ENCODE data around the gene PCMTD2. TPM values are rescaled to one million over a fixed set of nuclear protein-coding genes. Genes with fewer than 3 reads are reported as not detected.

Gene PCMTD2
- total and polyA plus RNA-seq, 10 of the 15 experiments (the other 5 are each of a cell fraction or from before 2014, with no cell fraction given), result 6.8 to 36.8 (median 16.5) TPM

DNA sequence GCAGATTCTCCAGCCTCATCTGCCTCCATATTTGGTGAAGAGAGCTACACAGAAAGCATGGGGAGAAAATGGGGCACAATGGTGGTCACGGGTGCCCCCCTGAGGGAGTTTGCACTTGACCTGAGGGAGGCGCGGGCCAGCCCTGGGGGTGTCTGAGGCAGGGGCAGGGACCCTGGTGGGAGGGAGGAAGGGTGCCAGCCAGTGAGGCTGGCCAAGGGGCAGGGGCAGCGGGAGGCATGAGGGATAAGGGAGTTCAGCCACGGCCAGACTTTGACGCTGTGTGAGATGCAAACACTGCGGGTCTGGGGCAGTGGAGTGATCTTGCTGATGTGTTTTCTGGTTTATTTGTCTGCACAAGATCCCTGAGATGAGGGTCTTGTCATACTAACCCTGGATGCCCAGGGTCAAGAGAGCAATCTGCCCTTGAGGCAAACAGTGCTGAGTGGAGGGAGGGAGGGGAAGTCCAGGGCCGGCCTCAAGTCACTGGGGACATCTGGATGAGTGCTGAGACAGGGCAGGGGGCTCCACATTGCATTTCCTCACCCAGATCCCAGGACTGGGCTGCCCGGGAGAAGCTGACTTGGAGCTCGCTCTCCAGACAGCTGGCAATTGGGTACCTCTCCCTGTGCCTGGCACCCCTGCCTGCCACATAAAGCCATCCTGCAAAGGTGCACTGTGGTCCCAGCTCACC lies 8.8 kb upstream of the PCMTD2 start:
- no peak for TF ChIP-seq ETV6 (conservative IDR thresholded peaks at IDR 0.05 in 1 of 2, IDR thresholded peaks at IDR 0.05 in 1 of 2; ENCODE audit: borderline replicate concordance in 1 of 2, low read depth in 1 of 2)
- no peak for TF ChIP-seq RBBP5 (conservative IDR thresholded peaks at IDR 0.05)
- no peak for TF ChIP-seq ATF7 (IDR thresholded peaks at IDR 0.05; ENCODE audit: low read depth)
- TF ChIP-seq, protein P1, sequence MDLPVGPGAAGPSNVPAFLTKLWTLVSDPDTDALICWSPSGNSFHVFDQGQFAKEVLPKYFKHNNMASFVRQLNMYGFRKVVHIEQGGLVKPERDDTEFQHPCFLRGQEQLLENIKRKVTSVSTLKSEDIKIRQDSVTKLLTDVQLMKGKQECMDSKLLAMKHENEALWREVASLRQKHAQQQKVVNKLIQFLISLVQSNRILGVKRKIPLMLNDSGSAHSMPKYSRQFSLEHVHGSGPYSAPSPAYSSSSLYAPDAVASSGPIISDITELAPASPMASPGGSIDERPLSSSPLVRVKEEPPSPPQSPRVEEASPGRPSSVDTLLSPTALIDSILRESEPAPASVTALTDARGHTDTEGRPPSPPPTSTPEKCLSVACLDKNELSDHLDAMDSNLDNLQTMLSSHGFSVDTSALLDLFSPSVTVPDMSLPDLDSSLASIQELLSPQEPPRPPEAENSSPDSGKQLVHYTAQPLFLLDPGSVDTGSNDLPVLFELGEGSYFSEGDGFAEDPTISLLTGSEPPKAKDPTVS (IDR thresholded peaks at IDR 0.05; ENCODE audit: low read depth, low read length), result no peak
- TF ChIP-seq, protein P2, sequence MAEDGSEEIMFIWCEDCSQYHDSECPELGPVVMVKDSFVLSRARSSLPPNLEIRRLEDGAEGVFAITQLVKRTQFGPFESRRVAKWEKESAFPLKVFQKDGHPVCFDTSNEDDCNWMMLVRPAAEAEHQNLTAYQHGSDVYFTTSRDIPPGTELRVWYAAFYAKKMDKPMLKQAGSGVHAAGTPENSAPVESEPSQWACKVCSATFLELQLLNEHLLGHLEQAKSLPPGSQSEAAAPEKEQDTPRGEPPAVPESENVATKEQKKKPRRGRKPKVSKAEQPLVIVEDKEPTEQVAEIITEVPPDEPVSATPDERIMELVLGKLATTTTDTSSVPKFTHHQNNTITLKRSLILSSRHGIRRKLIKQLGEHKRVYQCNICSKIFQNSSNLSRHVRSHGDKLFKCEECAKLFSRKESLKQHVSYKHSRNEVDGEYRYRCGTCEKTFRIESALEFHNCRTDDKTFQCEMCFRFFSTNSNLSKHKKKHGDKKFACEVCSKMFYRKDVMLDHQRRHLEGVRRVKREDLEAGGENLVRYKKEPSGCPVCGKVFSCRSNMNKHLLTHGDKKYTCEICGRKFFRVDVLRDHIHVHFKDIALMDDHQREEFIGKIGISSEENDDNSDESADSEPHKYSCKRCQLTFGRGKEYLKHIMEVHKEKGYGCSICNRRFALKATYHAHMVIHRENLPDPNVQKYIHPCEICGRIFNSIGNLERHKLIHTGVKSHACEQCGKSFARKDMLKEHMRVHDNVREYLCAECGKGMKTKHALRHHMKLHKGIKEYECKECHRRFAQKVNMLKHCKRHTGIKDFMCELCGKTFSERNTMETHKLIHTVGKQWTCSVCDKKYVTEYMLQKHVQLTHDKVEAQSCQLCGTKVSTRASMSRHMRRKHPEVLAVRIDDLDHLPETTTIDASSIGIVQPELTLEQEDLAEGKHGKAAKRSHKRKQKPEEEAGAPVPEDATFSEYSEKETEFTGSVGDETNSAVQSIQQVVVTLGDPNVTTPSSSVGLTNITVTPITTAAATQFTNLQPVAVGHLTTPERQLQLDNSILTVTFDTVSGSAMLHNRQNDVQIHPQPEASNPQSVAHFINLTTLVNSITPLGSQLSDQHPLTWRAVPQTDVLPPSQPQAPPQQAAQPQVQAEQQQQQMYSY (CRISPR knock-in tag; IDR thresholded peaks at IDR 0.05), result no peak
- no peak for TF ChIP-seq ZNF24 (IDR thresholded peaks at IDR 0.05)
- TF ChIP-seq GATAD2B (conservative IDR thresholded peaks at IDR 0.05; ENCODE audit: low read depth), result no peak
- TF ChIP-seq SREBF1 (IDR thresholded peaks at IDR 0.05; ENCODE audit: low read length), result no peak
- CTCF ChIA-PET, result interaction anchor here (1.1 to 3.1 kb wide), 2 partner anchors 9 to 39 kb away, joined by 7 to 10 read pairs; partner anchors contain the start of gene PCMTD2
- in situ Hi-C loops (cut with MboI) (no loop called here), intact Hi-C loops (cut with micrococcal nuclease; ENCODE audit: unreplicated experiment) (no loop called here)
- ATAC-seq (no peak), DNase-seq (ENCODE audit: low read depth, low spot score) (no peak), FAIRE-seq (no peak)
- Histone ChIP-seq H3K27me3 (replicated peaks in 1 of 2; ENCODE audit: control insufficient read depth in 2 of 2, insufficient read depth in 2 of 2, low read length in 1 of 2) (peaks cover 0 to 8% of the 10 kb centered on the region in 2 experiments; a peak in 1 of 4 replicates), H3K4me3 (no peak overlapping the region), H3K9me3 (replicated peaks; ENCODE audit: control insufficient read depth, insufficient read depth, low read length) (no peaks in the 10 kb centered on the region), H2AFZ (ENCODE audit: control insufficient read depth, low read depth, low read length) (no peak overlapping the region), H3K27ac (ENCODE audit: control insufficient read depth, insufficient read depth) (no peak overlapping the region), H3K79me2 (ENCODE audit: control insufficient read depth, insufficient read depth, low read length) (no peaks in the 10 kb centered on the region), H3K4me2 (ENCODE audit: control insufficient read depth, insufficient read depth) (no peak overlapping the region), H3K4me1 (ENCODE audit: control insufficient read depth, insufficient read depth, low read length) (no peaks in the 10 kb centered on the region), H4K20me1 (ENCODE audit: control insufficient read depth, insufficient read depth) (no peaks in the 10 kb centered on the region), H3K36me3 (ENCODE audit: control insufficient read depth in 2 of 2, insufficient read depth in 2 of 2, low read length in 1 of 2) (no peaks in the 10 kb centered on the region), H3K9ac (ENCODE audit: control insufficient read depth, insufficient read depth, low read length) (no peak overlapping the region)
- POLR2A ChIA-PET, result no interaction called here
- no TSS peak for BruUV-seq (replicated peaks)
- WGBS (ENCODE audit: insufficient coverage, insufficient replicate concordance, low lambda C conversion rate, missing lambda C conversion rate), result 39% methylated on average over 8 of the region's 10 CpGs
- RAD21 ChIA-PET (ENCODE audit: unreplicated experiment), result no interaction called here
- SMC1A ChIA-PET (ENCODE audit: uncharacterized antibody, unreplicated experiment), result no interaction called here

Data from GM12878 (cell line).